ENCODE data around the gene DMRTC2. TPM values are rescaled to one million over a fixed set of nuclear protein-coding genes. Genes with fewer than 3 reads are reported as not detected.

DMRTC2 gene
- total and polyA plus RNA-seq, 3 donors from 2014 or later: 23.1 to 71.0 (median 55.3) TPM

DNA sequence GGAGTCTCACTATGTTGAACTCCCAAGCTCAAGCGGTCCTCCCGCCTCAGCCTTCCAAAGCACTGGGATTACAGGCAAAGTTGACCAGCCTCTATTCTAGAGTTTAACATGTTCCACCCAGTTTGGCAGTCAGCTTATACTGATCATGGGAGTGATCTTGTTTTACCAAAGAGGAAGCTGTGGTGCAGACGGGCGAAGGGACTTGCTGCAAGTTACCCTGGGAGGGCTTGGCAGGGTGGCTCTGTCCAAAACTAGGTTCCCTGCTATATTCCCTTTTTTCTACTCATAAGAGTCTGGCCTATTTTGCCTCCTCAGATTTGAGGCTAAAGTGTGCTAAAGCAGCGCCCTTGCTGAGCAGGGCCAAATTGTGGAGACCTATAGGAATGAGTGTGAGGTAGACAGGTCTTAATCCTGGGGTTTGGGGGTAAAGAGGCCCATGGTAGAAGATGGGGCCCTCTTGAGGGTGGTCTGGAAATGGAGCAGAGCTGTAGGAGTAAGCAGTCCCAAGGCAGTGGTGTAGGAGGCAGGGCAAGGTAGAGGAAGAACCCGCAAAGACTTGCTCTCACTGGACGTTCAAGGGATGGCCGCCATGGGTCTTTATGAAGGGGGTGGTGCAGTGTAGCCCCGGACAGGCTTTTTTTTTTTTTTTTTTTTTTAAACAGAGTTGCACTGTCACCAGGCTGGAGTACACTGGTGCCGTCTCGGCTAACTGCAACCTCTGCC, 18.5 kb downstream of the DMRTC2 start:
- intact Hi-C loops (cut with DNase I; ENCODE audit: low total_unique reads): no loop called here
- WGBS, 2 donors: 81 to 82% methylated on average over 11 of the region's 11 CpGs
- Histone ChIP-seq H3K27ac (no peak overlapping the region), H3K4me1 (peaks cover 20% of the 10 kb centered on the region), H3K9me3 (no peaks in the 10 kb centered on the region), H3K4me3 (no peak overlapping the region), H3K36me3 (ENCODE audit: low read depth, missing control alignments) (no peaks in the 10 kb centered on the region), H3K27me3 (no peaks in the 10 kb centered on the region)
- no peak for DNase-seq
- TF ChIP-seq POLR2A (IDR thresholded peaks at IDR 0.05): no peak
- TF ChIP-seq, protein P1, sequence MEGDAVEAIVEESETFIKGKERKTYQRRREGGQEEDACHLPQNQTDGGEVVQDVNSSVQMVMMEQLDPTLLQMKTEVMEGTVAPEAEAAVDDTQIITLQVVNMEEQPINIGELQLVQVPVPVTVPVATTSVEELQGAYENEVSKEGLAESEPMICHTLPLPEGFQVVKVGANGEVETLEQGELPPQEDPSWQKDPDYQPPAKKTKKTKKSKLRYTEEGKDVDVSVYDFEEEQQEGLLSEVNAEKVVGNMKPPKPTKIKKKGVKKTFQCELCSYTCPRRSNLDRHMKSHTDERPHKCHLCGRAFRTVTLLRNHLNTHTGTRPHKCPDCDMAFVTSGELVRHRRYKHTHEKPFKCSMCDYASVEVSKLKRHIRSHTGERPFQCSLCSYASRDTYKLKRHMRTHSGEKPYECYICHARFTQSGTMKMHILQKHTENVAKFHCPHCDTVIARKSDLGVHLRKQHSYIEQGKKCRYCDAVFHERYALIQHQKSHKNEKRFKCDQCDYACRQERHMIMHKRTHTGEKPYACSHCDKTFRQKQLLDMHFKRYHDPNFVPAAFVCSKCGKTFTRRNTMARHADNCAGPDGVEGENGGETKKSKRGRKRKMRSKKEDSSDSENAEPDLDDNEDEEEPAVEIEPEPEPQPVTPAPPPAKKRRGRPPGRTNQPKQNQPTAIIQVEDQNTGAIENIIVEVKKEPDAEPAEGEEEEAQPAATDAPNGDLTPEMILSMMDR (IDR thresholded peaks at IDR 0.05): no peak

- H3K9me3 ChIP-seq: no peaks in the 10 kb centered on the region
- 80 to 85% methylated on average over 5 of the region's 5 CpGs for WGBS, 2 donors
- H3K4me1 ChIP-seq: peaks cover 20% of the 10 kb centered on the region
- intact Hi-C loops (cut with DNase I; ENCODE audit: low total_unique reads): no loop called here
- H3K27ac ChIP-seq: no peak overlapping the region
- TF ChIP-seq, protein P1 (IDR thresholded peaks at IDR 0.05): no peak
- TF ChIP-seq POLR2A (IDR thresholded peaks at IDR 0.05): no peak
- no peaks in the 10 kb centered on the region for H3K27me3 ChIP-seq
- no peaks in the 10 kb centered on the region for H3K36me3 ChIP-seq (ENCODE audit: low read depth, missing control alignments)
- H3K4me3 ChIP-seq: no peak overlapping the region
- no peak for DNase-seq
These were observed 19.5 kb downstream of the DMRTC2 start for GRCh38 chr19:41864374-41864773.

GRCh38 chr19:41866284-41866683, 21.4 kb downstream of the DMRTC2 start:
- Histone ChIP-seq H3K4me1 (peaks cover 13% of the 10 kb centered on the region), H3K27ac (no peak overlapping the region), H3K4me3 (no peak overlapping the region), H3K27me3 (no peaks in the 10 kb centered on the region), H3K36me3 (ENCODE audit: low read depth, missing control alignments) (no peaks in the 10 kb centered on the region), H3K9me3 (no peaks in the 10 kb centered on the region)
- DNase-seq: no peak
- WGBS, 2 donors: 89 to 93% methylated on average over 3 of the region's 3 CpGs
- intact Hi-C loops (cut with DNase I; ENCODE audit: low total_unique reads): no loop called here
- TF ChIP-seq, protein P1 (IDR thresholded peaks at IDR 0.05): no peak
- no peak for TF ChIP-seq POLR2A (IDR thresholded peaks at IDR 0.05)

DNA sequence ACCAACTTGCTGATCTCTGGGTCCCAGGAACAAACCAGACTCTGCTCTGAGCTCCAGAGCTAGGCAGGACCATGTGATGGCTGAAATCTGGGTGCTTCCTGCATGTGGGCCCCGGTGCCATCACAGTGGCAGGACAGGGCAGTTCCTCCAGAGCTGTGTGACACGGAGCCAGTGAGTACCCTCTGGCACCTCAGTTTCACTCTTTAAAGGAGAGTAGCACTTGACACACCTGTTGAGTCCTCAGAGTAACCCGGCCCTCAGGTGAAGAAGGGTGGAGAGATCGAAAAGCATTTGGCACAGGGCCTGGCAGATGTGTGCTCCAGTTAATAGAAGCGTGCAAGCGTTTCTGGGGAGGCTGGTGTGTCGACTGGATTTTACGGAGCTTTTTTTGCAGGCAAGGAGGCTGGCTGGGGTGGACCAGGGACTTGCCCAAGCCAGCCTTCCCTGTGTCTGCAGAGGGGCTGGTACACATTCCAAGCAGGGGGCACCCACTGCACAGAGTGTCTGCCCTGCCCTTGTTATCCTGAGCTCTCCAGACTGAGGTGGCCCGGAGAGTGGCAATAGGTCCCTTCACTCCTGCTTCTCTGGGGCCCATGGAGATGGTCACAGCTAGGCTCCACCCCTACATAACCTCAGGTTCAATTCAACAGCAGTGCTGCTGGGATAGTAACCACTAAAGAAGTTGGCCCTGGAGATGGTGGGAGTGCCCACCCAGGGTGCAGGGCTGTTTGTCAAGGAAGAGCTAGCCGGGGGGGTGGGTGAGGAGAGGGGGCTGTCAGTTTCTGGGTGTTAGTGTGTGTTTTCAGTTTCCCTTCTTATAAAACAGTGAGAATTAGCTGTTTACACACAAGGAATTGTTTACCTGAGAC, 23.5 kb downstream of the DMRTC2 start:
- no peaks in the 10 kb centered on the region for H3K27me3 ChIP-seq
- H3K4me3 ChIP-seq: no peak overlapping the region
- H3K9me3 ChIP-seq: no peaks in the 10 kb centered on the region
- 76 to 87% methylated on average over 10 of the region's 10 CpGs for WGBS, 2 donors
- no peak for TF ChIP-seq POLR2A (IDR thresholded peaks at IDR 0.05)
- TF ChIP-seq, protein P1 (IDR thresholded peaks at IDR 0.05): no peak
- no peak for DNase-seq
- intact Hi-C loops (cut with DNase I; ENCODE audit: low total_unique reads): no loop called here
- no peaks in the 10 kb centered on the region for H3K36me3 ChIP-seq (ENCODE audit: low read depth, missing control alignments)
- no peaks in the 10 kb centered on the region for H3K4me1 ChIP-seq
- no peak overlapping the region for H3K27ac ChIP-seq
